ENCODE data around the gene KIF26B.

KIF26B gene

GRCh38 chr1:245538671-245539070, 383.9 kb downstream of the KIF26B start:
- DNase-seq = no peak

- no peak for DNase-seq
Observed at GRCh38 chr1:245541369-245541768, 386.6 kb downstream of the KIF26B start.

GRCh38 chr1:245542365-245542764, 387.6 kb downstream of the KIF26B start:
- DNase-seq = no peak

- no peak for DNase-seq
Observed at GRCh38 chr1:245544236-245544635, 389.5 kb downstream of the KIF26B start.

DNA sequence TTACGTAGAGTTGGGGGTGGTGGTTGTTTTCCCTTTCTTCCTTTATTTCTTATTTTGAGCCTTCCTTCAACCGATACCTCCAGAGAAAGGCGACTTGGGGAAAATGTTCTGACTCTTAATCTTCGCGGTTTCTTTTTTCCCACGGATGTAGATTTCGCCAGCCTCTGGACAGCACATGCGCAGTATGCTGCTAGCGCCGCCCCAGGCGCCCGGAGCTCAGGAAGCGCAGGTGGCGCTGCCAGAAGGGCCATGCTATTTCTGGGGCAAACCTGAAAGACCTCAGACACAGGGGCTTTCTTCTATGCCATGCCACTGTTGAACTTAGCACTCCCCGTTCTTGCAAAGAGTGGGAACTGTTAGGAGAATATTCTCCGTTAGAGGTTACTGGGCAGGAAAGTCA, 392.1 kb downstream of the KIF26B start:
- no peak for DNase-seq

DNA sequence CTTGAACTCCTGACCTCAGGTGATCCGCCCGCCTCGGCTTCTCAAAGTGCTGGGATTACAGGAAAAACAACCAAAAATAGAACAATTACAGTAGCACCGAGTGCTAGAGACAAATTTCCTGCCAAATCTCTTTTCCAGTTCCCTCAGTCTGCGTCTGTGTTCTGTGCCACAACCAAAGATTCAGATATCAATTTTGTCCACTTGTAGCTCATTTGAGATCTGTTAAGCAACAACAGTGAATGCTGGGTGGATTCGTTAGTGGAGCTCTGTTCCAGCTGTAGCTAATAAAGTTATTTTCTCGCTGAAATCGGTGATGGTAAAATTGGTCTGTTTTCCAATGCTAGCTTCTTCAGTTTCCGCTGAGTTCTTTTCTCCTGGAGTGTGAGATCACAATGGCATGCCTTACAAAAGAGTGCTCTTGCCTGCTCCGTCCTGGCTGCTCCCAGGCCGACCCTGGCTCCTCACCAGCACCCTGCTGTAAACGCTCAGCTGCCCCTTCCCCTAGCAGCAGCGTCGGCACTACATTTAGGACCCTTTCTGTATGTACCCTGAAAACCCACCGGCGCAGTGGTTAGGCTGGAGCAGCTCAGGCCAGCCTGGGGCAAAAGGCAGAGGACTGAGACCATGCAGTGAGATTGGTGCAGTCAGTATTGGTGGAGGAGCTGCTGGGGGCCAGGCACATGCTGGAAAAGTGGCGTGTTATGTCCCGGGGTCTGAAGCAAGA, 395.4 kb downstream of the KIF26B start:
- no peak for DNase-seq

- DNase-seq = no peak
Observed at GRCh38 chr1:245550720-245551043, 395.9 kb downstream of the KIF26B start.

DNA sequence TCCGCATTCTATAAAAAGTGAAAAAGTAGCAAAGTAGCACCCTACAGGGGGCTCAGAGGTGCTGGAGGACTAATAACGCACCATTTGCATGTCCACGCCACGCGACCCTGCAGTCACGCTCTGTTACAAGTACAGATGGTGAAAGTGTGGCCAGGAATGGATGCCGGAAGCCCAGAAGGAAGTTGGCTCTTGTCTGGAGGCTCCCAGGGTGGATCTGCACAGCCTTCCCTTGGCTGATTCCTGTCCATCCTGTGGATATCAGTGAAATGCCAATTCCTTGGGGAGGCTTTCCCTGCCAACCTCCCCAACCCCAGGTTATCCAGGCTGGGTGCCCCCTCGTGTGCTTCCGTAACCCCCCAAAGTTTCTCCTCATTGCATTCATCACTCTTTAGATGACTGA, 396.8 kb downstream of the KIF26B start:
- no peak for DNase-seq

DNA sequence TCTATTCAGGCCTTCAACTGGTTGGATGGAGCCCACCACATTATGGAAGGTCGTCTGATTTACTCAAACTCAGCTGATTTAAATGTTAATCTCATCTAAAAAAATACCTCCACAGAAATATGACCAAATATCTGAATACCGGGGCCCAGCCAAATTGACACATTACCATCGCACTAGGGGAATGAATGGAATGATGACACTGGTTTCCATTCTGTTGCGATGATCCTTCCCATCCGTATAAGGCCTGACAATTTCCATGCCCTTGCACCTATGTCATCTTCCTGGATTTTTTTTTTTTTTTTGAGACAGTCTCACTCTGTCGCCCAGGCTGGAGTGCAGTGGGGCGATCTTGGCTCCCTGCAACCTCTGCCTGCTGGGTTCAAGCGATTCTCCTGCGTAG, 397.5 kb downstream of the KIF26B start:
- no peak for DNase-seq

- no peak for DNase-seq
Observed at GRCh38 chr1:245556057-245556456, 401.3 kb downstream of the KIF26B start.

GRCh38 chr1:245558069-245558468, 403.3 kb downstream of the KIF26B start:
- DNase-seq = no peak

DNA sequence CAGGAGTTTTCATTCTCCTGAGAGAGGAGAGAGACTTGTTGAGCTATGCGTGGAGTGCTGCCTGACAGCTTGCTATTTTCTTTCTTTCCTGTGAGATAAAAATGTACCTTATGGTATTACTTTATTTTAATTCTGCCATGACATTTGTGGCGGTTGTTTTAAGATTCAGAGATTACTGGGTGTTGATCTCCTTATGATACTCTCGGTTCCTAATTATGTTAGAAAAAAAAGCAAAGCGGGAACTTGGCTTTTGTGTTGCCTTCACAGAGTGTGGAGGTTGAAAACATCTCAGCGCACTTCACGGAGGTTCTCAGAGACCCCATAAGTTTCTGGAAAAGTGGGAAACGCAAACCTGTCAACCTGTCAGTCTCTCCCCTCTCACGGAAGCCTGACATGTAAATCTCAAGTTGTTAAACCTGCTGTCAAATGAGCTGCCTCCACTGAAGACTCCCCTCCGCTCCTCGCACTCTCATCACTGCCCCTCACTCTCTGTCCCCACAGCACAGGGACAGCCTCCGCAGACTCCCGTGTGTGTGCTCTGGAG, 405.6 kb downstream of the KIF26B start:
- DNase-seq = no peak

DNA sequence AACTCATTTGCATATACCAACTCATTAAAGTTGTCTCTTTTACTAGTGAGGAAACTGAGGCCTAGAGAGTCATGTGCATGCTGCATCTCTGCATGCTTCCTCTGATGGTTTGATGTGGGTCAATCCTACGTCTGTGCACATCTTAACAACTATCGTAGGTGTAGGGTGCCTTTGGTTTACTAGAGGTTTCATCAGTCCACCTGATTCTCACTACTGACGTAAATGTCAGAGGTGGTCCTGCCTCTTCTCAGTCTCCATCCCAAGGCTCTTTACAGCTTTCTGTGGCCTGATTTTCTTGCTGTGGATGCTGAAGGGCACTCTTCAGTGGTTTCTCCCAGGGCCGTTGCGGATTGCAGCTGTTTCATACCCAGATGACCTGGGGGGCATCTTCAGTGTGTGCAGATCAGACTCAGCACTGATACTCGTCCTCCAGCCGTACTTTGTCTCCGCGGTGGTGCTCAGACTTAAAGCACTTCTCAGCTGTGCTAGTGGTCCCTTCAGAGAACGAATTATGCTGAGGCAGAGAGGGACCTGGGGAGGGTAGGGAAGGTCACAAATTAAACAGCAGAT, 407.0 kb downstream of the KIF26B start:
- DNase-seq = no peak

GRCh38 chr1:245566134-245566533, 411.3 kb downstream of the KIF26B start:
- DNase-seq = no peak

- no peak for DNase-seq
Observed at GRCh38 chr1:245566952-245567351, 412.2 kb downstream of the KIF26B start.

GRCh38 chr1:245571815-245572294, 417.1 kb downstream of the KIF26B start:
- no peak for DNase-seq

DNA sequence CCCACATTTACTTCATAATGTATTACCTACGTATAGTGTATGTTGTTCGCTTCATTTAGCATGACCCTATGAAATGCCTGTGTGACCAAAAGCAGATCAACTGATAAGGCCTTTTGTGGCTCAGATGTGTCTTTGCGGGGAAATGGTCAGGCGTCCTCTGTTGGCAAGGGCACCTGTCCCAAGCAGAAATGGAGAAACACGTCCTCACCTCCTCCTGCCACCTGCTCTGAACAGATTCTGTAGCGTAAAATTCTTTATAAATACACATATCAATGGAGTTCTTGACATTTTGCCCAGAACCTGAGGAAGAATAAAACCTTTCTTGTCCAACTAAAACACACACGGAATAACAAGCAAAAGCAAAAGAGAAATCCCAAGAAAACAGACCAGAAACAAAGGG, 417.9 kb downstream of the KIF26B start:
- DNase-seq = no peak

DNA sequence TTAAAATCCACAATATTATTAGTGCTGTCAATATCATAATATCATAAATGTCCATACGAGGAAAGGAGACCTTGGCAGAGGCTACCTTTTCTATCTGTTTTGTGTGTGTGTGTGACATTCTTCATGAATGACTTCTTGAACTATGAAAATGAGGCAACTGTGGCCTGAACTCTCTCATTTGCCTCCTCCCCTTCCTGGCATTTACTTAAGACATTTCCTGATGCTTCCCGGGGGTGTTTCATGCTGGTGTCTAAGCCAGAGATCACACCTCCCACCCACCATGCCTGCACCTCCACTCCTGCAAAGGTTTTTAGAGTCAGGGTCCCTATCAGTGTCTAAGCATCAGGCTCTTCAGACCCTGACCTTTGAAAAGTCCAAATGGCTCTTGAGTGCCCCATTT, 420.9 kb downstream of the KIF26B start:
- no peak for DNase-seq

GRCh38 chr1:245576323-245576722, 421.5 kb downstream of the KIF26B start:
- no peak for DNase-seq

- DNase-seq = no peak
Observed at GRCh38 chr1:245577191-245578157, 422.7 kb downstream of the KIF26B start.

- DNase-seq = no peak
Observed at GRCh38 chr1:245578308-245578707, 423.5 kb downstream of the KIF26B start.

GRCh38 chr1:245578771-245579170, 424.0 kb downstream of the KIF26B start:
- DNase-seq = no peak

GRCh38 chr1:245579881-245580280, 425.1 kb downstream of the KIF26B start:
- DNase-seq = no peak
